Measurements from ENCODE around the gene GPC6.

DNA sequence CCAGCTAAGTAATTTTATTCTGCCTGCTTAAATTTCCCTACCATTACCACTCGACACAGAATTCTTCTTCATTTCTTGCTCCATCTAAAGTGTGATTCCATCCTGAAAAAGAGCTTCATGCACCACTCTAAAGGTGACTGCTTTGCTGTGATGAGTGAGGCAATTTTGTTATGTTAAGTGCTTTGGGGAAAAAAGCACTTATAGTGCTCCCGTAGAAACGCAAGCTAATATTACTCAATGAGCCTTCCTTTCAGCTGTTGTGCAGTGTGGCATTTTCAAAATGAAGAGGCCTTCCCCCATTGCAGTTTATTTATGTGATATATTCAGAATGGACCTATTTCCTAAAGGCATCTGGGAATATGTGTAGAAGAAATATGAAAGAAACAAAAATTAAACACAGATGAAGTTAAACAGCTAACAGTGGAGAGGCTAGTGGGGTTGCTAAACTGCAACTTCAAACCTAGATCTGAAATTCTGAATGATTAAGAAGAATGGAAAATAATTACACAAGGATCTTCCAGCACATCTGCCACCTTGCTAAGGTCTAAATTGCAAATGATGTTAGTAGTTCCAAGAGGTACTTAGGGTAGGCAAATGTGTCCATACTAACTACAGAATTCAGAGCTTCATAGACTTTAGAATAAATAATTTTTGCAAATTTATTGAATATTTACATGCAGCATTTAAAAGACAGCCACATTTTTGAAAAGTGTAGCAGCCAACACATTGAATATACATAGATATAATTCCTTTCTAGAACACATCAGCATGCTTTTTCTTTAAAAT is 1041.2 kb downstream of the GPC6 start:
- TF ChIP-seq ELF4 (IDR thresholded peaks at IDR 0.05) (no peak), CTBP1 (IDR thresholded peaks at IDR 0.05; ENCODE audit: borderline replicate concordance) (no peak), TARDBP (IDR thresholded peaks at IDR 0.05) (no peak), HDGF (IDR thresholded peaks at IDR 0.05; ENCODE audit: borderline replicate concordance) (no peak), SP1 (IDR thresholded peaks at IDR 0.05) (no peak), SUZ12 (IDR thresholded peaks at IDR 0.05) (no peak)
